ENCODE data around the gene ZNF576.
"Not testable (repeated sequence)": the region's sequence is repeated elsewhere in the genome, so short reads cannot be mapped to it uniquely, and the experiment has no call there.

Gene ZNF576

DNA sequence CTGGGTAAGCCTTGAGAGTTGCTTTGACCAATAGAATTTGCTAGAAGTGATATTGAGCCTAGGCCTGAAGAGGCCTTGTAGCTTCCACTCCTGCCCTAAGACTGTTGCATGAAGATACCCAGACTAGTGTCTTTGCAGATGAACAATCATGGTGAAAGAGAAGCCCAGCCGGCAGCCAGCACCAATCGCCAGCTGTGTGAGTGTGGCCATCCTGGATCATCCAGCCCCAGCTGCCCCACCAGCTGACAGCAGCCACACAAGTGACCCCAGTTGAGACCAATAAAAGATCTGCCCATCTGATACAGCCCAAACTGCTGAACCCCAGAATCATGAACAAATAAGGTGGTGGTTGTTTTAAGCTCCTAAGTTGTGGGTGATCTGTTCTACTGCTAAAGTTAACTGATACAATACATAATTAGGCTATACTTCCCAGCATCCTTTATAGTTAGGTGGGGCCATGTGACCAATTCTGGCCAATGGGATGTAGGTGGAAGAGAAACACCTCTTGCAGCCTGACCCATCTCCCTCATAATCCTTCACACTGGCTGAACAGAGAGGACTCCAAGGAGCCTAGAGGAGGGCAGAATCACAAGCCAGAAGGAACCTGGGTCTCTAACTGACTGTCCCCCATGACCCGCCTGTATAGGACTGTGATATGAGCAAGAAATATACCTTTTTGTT, 32.4 kb downstream of the ZNF576 start:
- DNase-seq = no peak

DNA sequence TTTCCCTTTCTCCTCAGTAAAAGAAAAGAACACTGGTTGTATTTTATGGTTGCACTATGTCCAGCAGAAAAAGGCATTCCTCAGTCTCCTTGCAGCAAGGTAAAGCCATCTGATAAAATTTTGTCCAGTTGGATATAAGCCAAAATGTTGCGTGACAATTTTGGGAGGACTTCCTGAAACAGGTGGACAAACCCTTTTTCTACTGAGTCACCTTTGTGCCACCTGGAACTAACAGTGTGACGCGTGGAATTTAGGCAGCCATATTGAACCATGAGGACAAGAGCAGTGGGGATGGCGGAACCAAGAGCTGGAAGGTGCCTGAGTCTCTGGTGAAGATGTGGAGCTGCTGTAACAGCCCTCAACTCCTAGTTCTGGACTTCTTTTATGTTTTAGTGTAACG, 35.1 kb downstream of the ZNF576 start:
- no peak for DNase-seq

- DNase-seq = no peak
These were observed 37.1 kb downstream of the ZNF576 start for GRCh38 chr19:43633520-43633919.

DNA sequence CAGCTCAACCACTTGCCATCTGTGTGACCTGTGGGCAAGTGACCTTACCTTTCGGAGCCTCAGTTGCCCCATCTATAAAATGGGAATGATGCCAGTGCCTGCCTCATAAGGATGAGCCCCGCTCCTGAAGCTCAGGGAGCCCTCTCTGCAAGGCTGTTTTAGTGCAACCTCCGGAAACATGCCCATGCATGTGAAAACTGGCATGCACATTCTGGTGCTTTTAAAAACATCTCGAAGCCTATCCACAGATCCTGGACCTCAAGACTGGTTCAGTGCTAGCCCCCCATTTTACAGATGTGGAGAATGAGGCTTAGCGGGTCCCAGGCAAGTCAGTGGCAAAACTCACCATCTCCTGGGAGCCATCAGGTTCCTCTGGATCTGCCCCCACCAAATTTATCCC, 37.7 kb downstream of the ZNF576 start:
- DNase-seq = no peak

DNA sequence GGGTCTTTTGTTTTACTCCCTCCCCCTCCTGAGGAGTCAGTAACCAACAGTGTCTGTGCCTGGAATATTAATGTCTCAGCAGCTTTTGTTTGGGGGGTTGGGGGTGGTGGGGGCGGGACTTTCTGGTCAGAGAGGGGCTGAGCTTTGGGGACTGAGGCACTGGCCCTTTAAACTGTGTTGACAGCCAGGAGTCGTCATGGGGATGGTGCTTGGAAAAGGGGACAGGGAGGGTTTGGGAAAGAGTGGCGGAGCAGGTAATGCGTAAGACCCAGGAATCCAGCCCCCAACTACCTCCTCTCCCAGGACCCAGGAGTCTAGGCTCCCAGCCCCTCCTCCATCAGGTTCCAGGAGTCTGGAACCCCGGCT, 38.1 kb downstream of the ZNF576 start:
- DNase-seq = no peak

DNA sequence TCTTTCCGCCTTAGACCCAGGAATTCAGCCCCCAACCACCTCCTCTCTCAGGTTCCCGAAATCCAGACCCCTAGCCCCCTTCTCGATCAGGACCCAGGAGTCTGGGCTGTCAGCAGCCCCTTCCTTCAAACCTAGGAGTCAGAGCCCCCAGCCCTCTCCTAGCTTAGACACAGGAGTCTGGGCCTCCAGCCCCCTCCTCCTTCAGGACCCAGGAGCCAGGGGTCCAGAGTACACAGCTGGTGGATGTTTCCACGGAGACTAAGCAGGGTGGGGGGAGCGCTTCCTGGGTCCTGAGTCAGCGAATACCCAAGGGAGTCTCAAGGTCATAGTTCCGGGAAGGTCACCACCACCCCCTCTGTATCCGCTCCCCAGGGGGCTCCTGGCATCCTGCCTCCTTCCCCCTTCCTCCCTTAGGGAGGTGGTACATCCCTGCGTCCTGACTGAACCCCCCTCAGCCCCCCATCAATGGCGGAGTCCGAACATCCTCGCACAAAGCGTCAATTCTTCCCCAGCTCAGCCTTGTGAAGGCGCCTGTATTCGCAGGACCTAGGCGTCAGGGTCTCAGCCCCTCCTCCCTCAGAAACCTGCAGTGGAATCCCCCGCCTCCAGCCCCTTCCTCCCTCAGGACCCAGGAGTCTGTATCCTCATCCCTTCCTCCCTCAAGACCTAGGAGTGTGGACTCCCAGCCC, 38.6 kb downstream of the ZNF576 start:
- no peak for DNase-seq

DNA sequence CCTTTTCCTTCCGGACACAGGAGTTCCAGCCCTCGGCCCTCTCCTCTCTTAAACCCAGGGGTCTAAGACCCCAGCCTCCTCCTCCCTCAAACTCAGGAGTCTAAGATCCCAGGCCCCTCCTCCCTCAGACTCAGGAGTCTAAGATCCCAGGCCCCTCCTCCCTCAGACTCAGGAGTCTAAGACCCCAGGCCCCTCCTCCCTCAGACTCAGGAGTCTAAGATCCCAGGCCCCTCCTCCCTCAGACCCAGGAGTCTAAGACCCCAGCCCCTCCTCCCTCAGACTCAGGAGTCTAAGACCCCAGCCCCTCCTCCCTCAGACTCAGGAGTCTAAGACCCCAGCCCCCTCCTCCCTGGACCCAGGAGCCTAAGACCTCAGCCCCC, 39.2 kb downstream of the ZNF576 start:
- not testable (repeated sequence) for DNase-seq

- DNase-seq = no peak
These were observed 39.8 kb downstream of the ZNF576 start for GRCh38 chr19:43636121-43636683.

DNA sequence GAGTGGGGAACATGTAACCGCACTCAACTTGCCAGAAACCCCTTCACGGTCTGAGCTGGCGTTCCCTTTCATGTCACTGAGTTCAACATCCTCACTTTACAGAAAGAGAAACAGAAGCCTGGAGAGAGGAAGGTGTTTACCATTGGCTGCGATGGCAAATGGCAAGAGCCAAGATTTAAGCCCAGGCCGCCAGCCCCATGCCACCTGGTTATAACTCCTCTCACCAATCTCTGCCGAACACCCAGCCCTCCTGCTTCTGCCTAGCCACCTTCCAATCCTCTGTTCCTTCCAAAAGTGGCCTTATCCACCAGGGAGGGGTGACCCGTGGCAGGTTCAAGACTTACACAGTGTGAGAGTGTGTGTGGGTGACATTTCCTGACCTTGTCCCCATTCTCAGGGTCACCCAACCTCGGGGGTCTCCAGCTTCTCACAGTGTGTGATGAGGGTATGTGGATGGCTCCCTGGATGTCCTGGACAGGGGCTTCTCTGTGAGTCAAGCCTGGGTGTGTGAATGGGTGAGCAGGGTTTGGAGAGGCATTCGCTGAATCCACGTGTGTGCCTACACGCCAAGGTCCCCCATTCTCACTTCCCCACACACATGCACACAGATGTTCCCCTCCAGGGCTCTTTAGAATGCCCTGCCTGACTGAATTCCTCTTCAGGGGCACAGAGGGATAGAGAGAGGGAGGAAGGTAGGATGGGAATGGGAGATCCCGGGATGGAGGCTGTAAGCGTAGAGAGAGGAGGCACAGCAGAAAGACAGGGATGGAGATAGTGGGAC, 42.0 kb downstream of the ZNF576 start:
- no peak for DNase-seq

DNA sequence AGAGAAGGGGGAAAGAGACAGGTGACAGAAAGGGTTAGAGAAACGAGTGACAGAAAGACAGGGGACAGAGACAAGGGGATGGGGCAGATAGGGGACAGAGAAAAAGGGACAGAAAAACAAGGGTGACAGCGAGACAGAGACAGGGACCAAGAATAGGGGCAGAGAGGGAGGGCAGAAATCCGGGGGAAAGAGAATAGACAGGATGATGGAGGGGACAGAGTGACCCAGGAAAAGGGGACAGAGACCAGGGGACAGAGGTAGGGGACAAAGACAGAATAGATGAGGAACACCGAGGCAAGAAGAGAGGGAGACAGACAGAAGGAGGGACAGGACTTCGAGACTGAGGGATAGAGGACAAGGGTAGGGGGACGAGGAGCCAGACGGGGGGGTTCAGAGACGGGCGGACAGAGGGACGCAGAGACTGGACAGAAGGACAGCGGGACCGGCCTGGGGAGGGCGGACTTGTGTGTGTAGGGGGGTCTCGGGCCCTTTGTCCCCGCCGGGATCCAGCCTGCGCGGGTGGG, 42.7 kb downstream of the ZNF576 start:
- DNase-seq = no peak

DNA sequence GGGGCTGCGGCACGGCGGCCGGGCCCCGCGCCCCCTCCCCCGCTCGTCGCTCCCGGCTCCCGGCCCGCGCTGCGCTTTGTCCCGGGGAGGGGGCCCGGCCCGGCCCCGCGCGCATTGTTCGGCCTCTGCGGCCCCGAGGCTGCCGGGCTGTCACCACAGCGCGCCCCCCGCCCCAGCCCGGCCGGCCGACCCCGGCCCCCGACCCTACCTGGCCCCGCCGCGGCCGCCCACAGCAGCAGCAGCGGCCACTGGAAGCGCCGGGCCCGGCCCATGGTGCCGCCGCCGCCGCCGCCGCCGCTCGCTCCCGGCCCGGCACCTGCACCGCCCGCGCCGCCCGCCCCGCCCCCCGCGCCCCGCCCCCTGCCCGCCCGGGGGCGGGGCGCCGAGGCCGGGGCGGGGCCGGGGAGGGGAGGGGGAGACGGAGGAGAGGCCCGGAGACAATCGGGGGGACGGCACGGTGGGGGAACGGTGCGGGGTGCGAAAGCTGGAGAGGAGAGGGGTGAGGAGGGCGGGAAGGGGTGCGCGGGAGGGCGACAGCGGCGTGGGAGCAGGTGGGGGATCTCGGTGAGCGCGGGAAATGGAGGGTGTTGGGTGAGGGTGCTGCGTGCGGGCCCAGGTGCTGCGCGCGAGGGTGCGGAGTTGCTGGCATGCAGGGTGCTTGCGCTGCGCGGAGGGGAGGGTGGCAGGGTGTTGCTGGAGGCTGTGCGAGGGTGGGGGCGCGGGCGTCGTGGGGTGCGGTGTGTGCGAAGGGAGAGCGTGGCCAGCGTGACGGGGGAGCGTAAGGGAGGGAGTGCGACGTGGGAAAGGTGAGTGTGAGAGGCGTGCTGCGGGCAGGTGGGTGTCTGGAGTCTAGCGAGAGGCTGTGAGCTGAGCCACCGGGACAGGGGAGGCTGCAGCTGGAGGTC, 43.4 kb downstream of the ZNF576 start, which contains the start of gene CADM4:
Gene CADM4 (minus strand): TSS at position 332 of the 905 bp plus-strand sequence. CDS start 60 bp downstream, at position 272.
- DNase-seq = no peak

GRCh38 chr19:43640424-43640757, 44.0 kb downstream of the ZNF576 start:
- no peak for DNase-seq

GRCh38 chr19:43641333-43641732, 44.9 kb downstream of the ZNF576 start:
- DNase-seq = no peak

DNA sequence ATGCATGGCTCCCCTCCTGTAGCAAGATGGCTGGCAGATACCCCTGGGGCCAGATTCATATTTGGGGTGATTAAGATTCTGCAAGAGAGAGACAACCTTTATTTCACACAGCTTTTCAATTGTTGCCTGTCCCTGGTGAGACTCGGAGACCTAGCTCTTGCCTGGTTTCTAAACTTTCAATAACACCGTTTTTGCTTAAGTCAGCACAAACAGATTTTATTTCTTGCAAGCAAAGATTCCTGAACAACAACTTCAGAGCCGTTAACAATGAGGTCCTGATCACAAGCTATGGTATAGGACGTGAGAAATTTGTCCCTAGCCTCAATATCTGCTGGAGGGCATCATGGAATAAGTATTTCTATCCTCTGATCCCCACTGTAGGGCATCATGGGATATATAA, 46.1 kb downstream of the ZNF576 start:
- no peak for DNase-seq

- no peak for DNase-seq
These were observed 46.9 kb downstream of the ZNF576 start for GRCh38 chr19:43643326-43643725.

- no peak for DNase-seq
These were observed 47.8 kb downstream of the ZNF576 start for GRCh38 chr19:43644181-43644580.

DNA sequence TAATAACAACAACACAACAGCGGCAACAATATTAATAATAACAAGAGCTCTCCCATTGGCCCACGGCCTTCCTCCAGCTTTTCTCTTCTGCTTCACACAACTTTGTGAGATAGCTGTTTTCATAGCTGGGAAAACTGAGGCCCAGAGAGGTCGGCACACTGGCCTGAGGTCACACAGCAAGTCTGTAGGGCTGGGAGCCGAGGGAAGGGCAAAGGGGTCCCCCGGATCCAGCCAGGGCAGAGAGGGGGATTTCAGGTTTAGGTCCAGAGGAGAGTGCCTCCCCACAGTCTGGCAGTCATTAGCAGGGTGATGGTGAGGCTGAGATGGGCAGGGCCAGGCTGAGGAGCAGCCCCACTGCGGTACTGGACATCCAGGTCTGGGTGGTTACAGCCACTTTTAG, 52.2 kb downstream of the ZNF576 start:
- DNase-seq = no peak

DNA sequence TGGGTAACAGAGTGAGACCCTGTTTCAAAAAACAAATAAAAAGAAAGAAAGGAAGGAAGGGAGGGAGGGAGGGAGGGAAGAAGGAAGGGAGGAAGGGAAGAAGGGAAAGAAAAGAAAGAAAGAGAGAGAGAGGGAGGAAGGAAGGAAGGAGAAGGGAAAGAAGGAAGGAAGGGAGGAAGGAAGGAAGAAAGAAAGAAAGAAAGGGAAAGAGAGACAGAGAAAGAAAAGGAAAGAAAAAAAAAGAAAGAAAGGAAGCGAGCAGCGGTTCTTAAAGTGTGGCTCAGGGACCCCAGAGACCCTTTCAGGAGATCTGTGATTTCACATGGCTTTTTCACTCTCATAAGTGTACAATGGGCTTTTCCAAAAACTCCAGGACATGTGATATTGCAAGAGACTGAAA, 53.1 kb downstream of the ZNF576 start:
- no peak for DNase-seq

- not testable (repeated sequence) for DNase-seq
These were observed 53.9 kb downstream of the ZNF576 start for GRCh38 chr19:43650276-43650675.

Measured in KG1 (cell line).